Keratinocyte (primary cell): ENCODE measurements around the gene ANKRD28. TPM values are rescaled to one million over a fixed set of nuclear protein-coding genes. Genes with fewer than 3 reads are reported as not detected.
"Not testable (repeated sequence)": the region's sequence is repeated elsewhere in the genome, so short reads cannot be mapped to it uniquely, and the experiment has no call there.

Experiments used
- DNase-seq: peaks from one replicate; pipeline ENCODE4 v3.0.0-alpha.2; 2011; ENCODE audit warnings: low read depth, missing footprints, low spot score
- FAIRE-seq: peaks from 2 replicates; lab custom pipeline; 2011; peaks lifted over from hg19 to GRCh38; lab: Jason Lieb, UNC
- H2AFZ ChIP-seq: 2 replicates; pipeline ENCODE4 v1.6.0; 2012; ENCODE audit warnings: low read length, control low read depth, inconsistent platforms; ENCODE audit not compliant: control insufficient read depth
- H3K27ac ChIP-seq: 2 replicates; pipeline ENCODE4 v1.5.1; 2011; ENCODE audit warnings: low read length; ENCODE audit not compliant: control insufficient read depth, insufficient read depth
- H3K27me3 ChIP-seq: 3 replicates; pipeline ENCODE4 v1.6.0; 2011; ENCODE audit warnings: low read length; ENCODE audit not compliant: control insufficient read depth, insufficient read depth; ENCODE audit errors: extremely low read depth
- H3K36me3 ChIP-seq, 2 experiments: 2 replicates in 1 of 2; 3 replicates in 1 of 2; pipeline ENCODE4 v1.5.1; 2011; ENCODE audit warnings: low read length in 2 of 2, mild to moderate bottlenecking in 1 of 2; ENCODE audit not compliant: control insufficient read depth in 2 of 2, insufficient read depth in 2 of 2; ENCODE audit errors: extremely low read depth in 1 of 2
- H3K4me1 ChIP-seq: 3 replicates; pipeline ENCODE4 v1.5.1; 2011; ENCODE audit warnings: low read length; ENCODE audit not compliant: control insufficient read depth, insufficient read depth; ENCODE audit errors: extremely low read depth
- H3K4me2 ChIP-seq: 3 replicates; pipeline ENCODE4 v1.6.0; 2011; ENCODE audit warnings: low read depth, low read length; ENCODE audit not compliant: control insufficient read depth, insufficient read depth; ENCODE audit errors: extremely low read depth
- H3K4me3 ChIP-seq, 3 experiments: fragments of 200-600 bp in 1 of 3; sonication (generic) in 1 of 3; 2 replicates in 2 of 3; 3 replicates in 1 of 3; pipeline ENCODE4 v1.5.1; 2011 to 2016; ENCODE audit warnings: low read length in 3 of 3, mild to moderate bottlenecking in 3 of 3, control low read depth in 2 of 3, inconsistent platforms in 1 of 3, low read depth in 1 of 3, mixed read lengths in 1 of 3, mixed run types in 1 of 3, moderate library complexity in 1 of 3; ENCODE audit not compliant: control insufficient read depth in 2 of 3, insufficient read depth in 2 of 3; ENCODE audit errors: extremely low read depth in 1 of 3
- H3K79me2 ChIP-seq: 2 replicates; pipeline ENCODE4 v1.6.0; 2012; ENCODE audit warnings: low read length; ENCODE audit not compliant: control insufficient read depth, insufficient read depth
- H3K9ac ChIP-seq: 3 replicates; pipeline ENCODE4 v1.6.0; 2011; ENCODE audit warnings: low read length; ENCODE audit not compliant: control insufficient read depth, insufficient read depth; ENCODE audit errors: extremely low read depth
- H3K9me1 ChIP-seq: 3 replicates; pipeline ENCODE4 v1.6.0; 2011; ENCODE audit warnings: low read length; ENCODE audit not compliant: control insufficient read depth, insufficient read depth; ENCODE audit errors: extremely low read depth
- H3K9me3 ChIP-seq: 2 replicates; pipeline ENCODE4 v1.5.1; 2012; ENCODE audit warnings: low read depth, low read length; ENCODE audit not compliant: control insufficient read depth
- H4K20me1 ChIP-seq: 3 replicates; pipeline ENCODE4 v1.6.0; 2011; ENCODE audit warnings: low read length; ENCODE audit not compliant: control insufficient read depth, insufficient read depth; ENCODE audit errors: extremely low read depth
- CTCF ChIP-seq, 3 experiments: IDR thresholded peaks in 1 of 3; conservative IDR thresholded peaks in 1 of 3; optimal IDR thresholded peaks in 1 of 3; 2 replicates in 2 of 3; 3 replicates in 1 of 3; pipeline versions ENCODE3 to v1.5.1; 2011; ENCODE audit warnings: low read length in 3 of 3, mild to moderate bottlenecking in 3 of 3, moderate library complexity in 2 of 3, control low read depth in 1 of 3, inconsistent platforms in 1 of 3; ENCODE audit not compliant: insufficient read depth in 2 of 3; ENCODE audit errors: extremely low read depth in 1 of 3
- EZH2 ChIP-seq: IDR thresholded peaks from one replicate; pipeline ENCODE4 v1.6.1; 2012; ENCODE audit warnings: inconsistent platforms, mild to moderate bottlenecking, low read length, moderate library complexity
- dilution Hi-C: fragments of 300-500 bp; cut with MboI; formaldehyde crosslinking; loops from one replicate; pipeline ENCODE4 v1.7.0; 2020; ENCODE audit warnings: low sequenced_read_pairs; ENCODE audit not compliant: extremely low pct_ligation_motif_present
- polyA plus RNA-seq, 5 experiments: library from polyadenylated mRNA; depleted of rRNA in 3 of 5; stranded (reverse) in 3 of 5; stranded (forward) in 1 of 5; unstranded in 1 of 5; fragments of >200 nt; gene quantifications; 1 replicate in 1 of 5; 2 replicates in 3 of 5; 3 replicates in 1 of 5; pipeline versions ENCODE4 v1.2.1 to v1.2.3, GENCODE V29; 2011 to 2012; ENCODE audit warnings: missing spikeins in 2 of 5, low read depth in 1 of 5, low replicate concordance in 1 of 5

ANKRD28 gene
- polyA plus RNA-seq, 1 donor (not counting 4 experiments of a cell fraction or from before 2014, with no cell fraction given), result 32.7 TPM

GRCh38 chr3:15819043-15819442 is 21.3 kb upstream of the ANKRD28 start:
- Histone ChIP-seq H3K79me2 (peaks cover 65% of the 10 kb centered on the region), H3K9me1 (peaks cover 2% of the 10 kb centered on the region), H3K9ac (no peak overlapping the region), H3K9me3 (no peaks in the 10 kb centered on the region), H3K27me3 (no peaks in the 10 kb centered on the region), H3K27ac (no peak overlapping the region), H4K20me1 (no peaks in the 10 kb centered on the region), H2AFZ (no peak overlapping the region), H3K4me3 (no peak overlapping the region), H3K36me3 (no peaks in the 10 kb centered on the region), H3K4me2 (no peak overlapping the region), H3K4me1 (no peaks in the 10 kb centered on the region)
- no peak for FAIRE-seq
- dilution Hi-C loops, result no loop called here
- DNase-seq, result no peak
- TF ChIP-seq EZH2 (no peak), CTCF (optimal IDR thresholded peaks at IDR 0.05 in 1 of 3, IDR thresholded peaks at IDR 0.05 in 1 of 3, conservative IDR thresholded peaks at IDR 0.05 in 1 of 3; ENCODE audit: extremely low read depth in 1 of 3, insufficient read depth in 2 of 3, low read length in 3 of 3) (no peak)

GRCh38 chr3:15815696-15816095 is 17.9 kb upstream of the ANKRD28 start:
- H3K4me2 ChIP-seq, result no peak overlapping the region
- H3K27ac ChIP-seq, result peak overlapping the region; percentile 3
- peak in 1 of 3 experiments; percentile 37 for TF ChIP-seq CTCF (optimal IDR thresholded peaks at IDR 0.05 in 1 of 3, IDR thresholded peaks at IDR 0.05 in 1 of 3, conservative IDR thresholded peaks at IDR 0.05 in 1 of 3; ENCODE audit: extremely low read depth in 1 of 3, insufficient read depth in 2 of 3, low read length in 3 of 3)
- TF ChIP-seq EZH2, result no peak
- no peaks in the 10 kb centered on the region for H3K36me3 ChIP-seq
- no peak overlapping the region for H2AFZ ChIP-seq
- no peak overlapping the region for H3K9ac ChIP-seq
- peaks cover 50% of the 10 kb centered on the region for H3K79me2 ChIP-seq
- DNase-seq (no peak), FAIRE-seq (no peak)
- no peaks in the 10 kb centered on the region for H3K9me3 ChIP-seq
- H3K27me3 ChIP-seq, result no peaks in the 10 kb centered on the region
- no peaks in the 10 kb centered on the region for H4K20me1 ChIP-seq
- no peaks in the 10 kb centered on the region for H3K9me1 ChIP-seq
- dilution Hi-C loops, result no loop called here
- H3K4me3 ChIP-seq, result no peak overlapping the region
- H3K4me1 ChIP-seq, result no peaks in the 10 kb centered on the region

GRCh38 chr3:15813079-15813478 is 15.3 kb upstream of the ANKRD28 start:
- H4K20me1 ChIP-seq, H3K4me2 ChIP-seq, H3K4me1 ChIP-seq, H3K36me3 ChIP-seq, H3K4me3 ChIP-seq, FAIRE-seq, dilution Hi-C loops, H3K27me3 ChIP-seq, H3K9ac ChIP-seq, H3K9me1 ChIP-seq, H3K27ac ChIP-seq, H3K9me3 ChIP-seq, DNase-seq, H2AFZ ChIP-seq: not testable (repeated sequence)
- H3K79me2 ChIP-seq, result peaks cover 41% of the 10 kb centered on the region
